MCF 10A (cell line): ENCODE measurements around the gene HK2. TPM values are rescaled to one million over a fixed set of nuclear protein-coding genes. Genes with fewer than 3 reads are reported as not detected.

Source experiments
- BruUV-seq: library from RNA; stranded (reverse); fragments of 400-500 nt; replicated peaks from 2 replicates; lab custom pipeline; 2021; lab: Mats Ljungman, UMichigan
- CTCF ChIA-PET: fragments of 300-600 bp; sonication (Branson Sonifier 250); formaldehyde crosslinking; extraction: SDS; loops from one replicate; lab custom pipeline; 2021; ENCODE audit warnings: antibody characterized with exemption, inconsistent platforms; lab: Yijun Ruan, JAX
- POLR2A ChIA-PET: fragments of 300-600, 350-650 bp; sonication (Branson Sonifier 250); formaldehyde crosslinking; extraction: SDS; loops from one replicate; lab custom pipeline; 2020; ENCODE audit warnings: antibody characterized with exemption, inconsistent platforms; lab: Yijun Ruan, JAX
- DNase-seq: peaks from one replicate; pipeline ENCODE4 v3.0.0-alpha.2; 2018; ENCODE audit not compliant: unreplicated experiment
- H3K27ac Mint-ChIP-seq: one replicate; pipeline ENCODE4 v1.8.0; 2022; ENCODE audit warnings: mild to moderate bottlenecking, low read depth, mixed read lengths; ENCODE audit not compliant: unreplicated experiment
- H3K27me3 Mint-ChIP-seq: one replicate; pipeline ENCODE4 v1.8.0; 2022; ENCODE audit warnings: mixed read lengths; ENCODE audit not compliant: insufficient read depth, unreplicated experiment
- H3K36me3 Mint-ChIP-seq: one replicate; pipeline ENCODE4 v1.8.0; 2022; ENCODE audit warnings: mild to moderate bottlenecking, moderate library complexity, mixed read lengths; ENCODE audit not compliant: insufficient read depth, unreplicated experiment
- H3K4me1 Mint-ChIP-seq: one replicate; pipeline ENCODE4 v1.8.0; 2022; ENCODE audit warnings: mixed read lengths; ENCODE audit not compliant: insufficient read depth, unreplicated experiment
- H3K4me3 Mint-ChIP-seq: one replicate; pipeline ENCODE4 v1.8.0; 2022; ENCODE audit warnings: mild to moderate bottlenecking, moderate library complexity, mixed read lengths; ENCODE audit not compliant: unreplicated experiment
- H3K9me3 Mint-ChIP-seq: one replicate; pipeline ENCODE4 v1.8.0; 2022; ENCODE audit warnings: mixed read lengths; ENCODE audit not compliant: unreplicated experiment
- CTCF ChIP-seq: fragments of 200-600 bp; IDR thresholded peaks from one replicate; pipeline ENCODE4 v1.8.0; 2022; ENCODE audit warnings: antibody characterized with exemption, mild to moderate bottlenecking; ENCODE audit not compliant: unreplicated experiment
- intact Hi-C: fragments of 100-400 bp; cut with micrococcal nuclease; formaldehyde crosslinking; loops from 2 replicates; pipeline ENCODE4 v1.14.1; 2022
- total RNA-seq: library from RNA; stranded (reverse); gene quantifications from 2 replicates; pipeline ENCODE4 v1.2.3, GENCODE V29; 2022

Gene HK2
- total RNA-seq, 1 experiment from 2014 or later, result 47.8 TPM

- no peaks in the 10 kb centered on the region for H3K27me3 Mint-ChIP-seq
- H3K4me1 Mint-ChIP-seq, result peaks cover 63% of the 10 kb centered on the region
- intact Hi-C loops, result no loop called here
- ChIA-PET CTCF (interaction anchor here (1.0 to 12.5 kb wide), 4 partner anchors 10 to 131 kb away, joined by 3 to 140 read pairs (median 29); no protein-coding TSS in a partner anchor), POLR2A (interaction anchor here (1.3 to 3.4 kb wide), 4 partner anchors 9 to 131 kb away, joined by 4 to 27 read pairs (median 11); partner anchors contain the start of gene HK2)
- H3K27ac Mint-ChIP-seq, result peak overlapping the region; percentile 96
- no peaks in the 10 kb centered on the region for H3K9me3 Mint-ChIP-seq
- BruUV-seq, result no TSS peak
- H3K4me3 Mint-ChIP-seq, result no peak overlapping the region
- DNase-seq, result no peak
- no peak for TF ChIP-seq CTCF
- no peaks in the 10 kb centered on the region for H3K36me3 Mint-ChIP-seq
These were observed 12.1 kb downstream of the HK2 start for GRCh38 chr2:74845991-74846390.

GRCh38 chr2:74846481-74846880 is 12.6 kb downstream of the HK2 start:
- BruUV-seq, result no TSS peak
- no peak overlapping the region for H3K4me3 Mint-ChIP-seq
- CTCF ChIA-PET, result interaction anchor here (2.2 to 2.3 kb wide), 2 partner anchors 10 to 30 kb away, joined by 17 to 23 read pairs; no protein-coding TSS in a partner anchor
- POLR2A ChIA-PET, result no interaction called here
- no peak for DNase-seq
- H3K27me3 Mint-ChIP-seq, result no peaks in the 10 kb centered on the region
- peak overlapping the region; percentile 96 for H3K27ac Mint-ChIP-seq
- H3K4me1 Mint-ChIP-seq, result peaks cover 68% of the 10 kb centered on the region
- no peaks in the 10 kb centered on the region for H3K9me3 Mint-ChIP-seq
- H3K36me3 Mint-ChIP-seq, result no peaks in the 10 kb centered on the region
- TF ChIP-seq CTCF, result no peak
- intact Hi-C loops, result no loop called here

GRCh38 chr2:74847070-74847858 is 13.3 kb downstream of the HK2 start:
- no peaks in the 10 kb centered on the region for H3K36me3 Mint-ChIP-seq
- no peak overlapping the region for H3K4me3 Mint-ChIP-seq
- POLR2A ChIA-PET, result interaction anchor here (0.6 to 1.6 kb wide), 4 partner anchors 12 to 128 kb away, joined by 3 to 7 read pairs (median 5); no protein-coding TSS in a partner anchor
- CTCF ChIA-PET, result interaction anchor here (0.7 to 2.3 kb wide), 5 partner anchors 11 to 132 kb away, joined by 3 to 23 read pairs (median 4); no protein-coding TSS in a partner anchor
- peaks cover 70% of the 10 kb centered on the region for H3K4me1 Mint-ChIP-seq
- intact Hi-C loops, result no loop called here
- H3K27me3 Mint-ChIP-seq, result no peaks in the 10 kb centered on the region
- H3K9me3 Mint-ChIP-seq, result no peaks in the 10 kb centered on the region
- no peak overlapping the region for H3K27ac Mint-ChIP-seq
- no TSS peak for BruUV-seq
- DNase-seq, result no peak
- TF ChIP-seq CTCF, result no peak

GRCh38 chr2:74849228-74849892 is 15.4 kb downstream of the HK2 start:
- peaks cover 54% of the 10 kb centered on the region for H3K4me1 Mint-ChIP-seq

More at GRCh38 chr2:74849228-74849892, 15.4 kb downstream of the HK2 start:
- BruUV-seq, result no TSS peak
- CTCF ChIA-PET, result interaction anchor here (0.8 to 2.9 kb wide), 6 partner anchors 12 to 134 kb away, joined by 3 to 13 read pairs (median 7); no protein-coding TSS in a partner anchor
- POLR2A ChIA-PET, result interaction anchor here (0.8 to 3.6 kb wide), 9 partner anchors 9 to 132 kb away, joined by 3 to 26 read pairs (median 4); partner anchors contain the start of gene HK2
- TF ChIP-seq CTCF, result no peak
- Mint-ChIP-seq H3K4me3 (peak overlapping the region; percentile 19), H3K27ac (peak overlapping the region; percentile 52), H3K36me3 (peaks cover under 1% of the 10 kb centered on the region), H3K9me3 (no peaks in the 10 kb centered on the region), H3K27me3 (no peaks in the 10 kb centered on the region)
- DNase-seq, result peak; percentile 66
- intact Hi-C loops, result no loop called here
